Aorta (tissue), 5 donors: ENCODE measurements around the gene ASB15. TPM values are rescaled to one million over a fixed set of nuclear protein-coding genes. Genes with fewer than 3 reads are reported as not detected.

Source experiments
- ATAC-seq: fragments of 200-7000 bp; cut with Tn5 transposase; one replicate; pipeline ENCODE4 v1.9.1; 2022; ENCODE audit warnings: moderate library complexity; ENCODE audit not compliant: low FRiP score
- DNase-seq, 2 donors: peaks; one replicate each; pipeline ENCODE4 v3.0.0-alpha.2; 2020
- H3K27ac ChIP-seq, 2 donors: one replicate each; pipeline ENCODE4 v1.5.1; 2013; ENCODE audit warnings: low read length in 2 of 2, mild to moderate bottlenecking in 2 of 2, moderate library complexity in 2 of 2, control low read depth in 1 of 2, inconsistent platforms in 1 of 2, low read depth in 1 of 2
- H3K27me3 ChIP-seq, 2 donors: one replicate each; pipeline ENCODE4 v1.6.1; 2013; ENCODE audit warnings: control low read depth in 1 of 2, low read length in 1 of 2, mild to moderate bottlenecking in 1 of 2, moderate library complexity in 1 of 2; ENCODE audit not compliant: insufficient read depth in 2 of 2, control insufficient read depth in 1 of 2
- H3K36me3 ChIP-seq, 2 donors: one replicate each; pipeline ENCODE4 v1.6.1; 2013; ENCODE audit warnings: control low read depth in 1 of 2, low read length in 1 of 2, mild to moderate bottlenecking in 1 of 2; ENCODE audit not compliant: insufficient read depth in 2 of 2, control insufficient read depth in 1 of 2
- H3K4me1 ChIP-seq, 2 donors: one replicate each; pipeline ENCODE4 v1.6.1; 2013; ENCODE audit warnings: low read length in 2 of 2, control low read depth in 1 of 2, mild to moderate bottlenecking in 1 of 2, moderate library complexity in 1 of 2; ENCODE audit not compliant: insufficient read depth in 2 of 2, control insufficient read depth in 1 of 2
- H3K4me3 ChIP-seq, 2 donors: one replicate each; pipeline ENCODE4 v1.5.1; 2013; ENCODE audit warnings: low read length in 2 of 2, control low read depth in 1 of 2, mild to moderate bottlenecking in 1 of 2
- H3K9me3 ChIP-seq: one replicate; pipeline ENCODE4 v1.6.1; 2013; ENCODE audit warnings: mild to moderate bottlenecking, low read length; ENCODE audit not compliant: control insufficient read depth
- WGBS, 2 donors: extraction: QIAGEN DNeasy Blood & Tissue Kit; methylation state at CpG; one replicate each; pipeline ENCODE4 v1.1.7; 2013; 5-methylcytosine and 5-hydroxymethylcytosine counted together
- intact Hi-C, 2 donors: fragments of 100-400 bp; cut with DNase I; formaldehyde crosslinking; loops; one replicate each; pipeline versions ENCODE4 v1.14.2 to v1.15.0; 2022
- polyA plus RNA-seq, 2 donors: library from polyadenylated mRNA; stranded (reverse); fragments of 200-250 nt; gene quantifications; one replicate each; pipeline ENCODE4 v1.2.3, GENCODE V29; 2013
- total RNA-seq, 2 donors: library from RNA; stranded (reverse); fragmentation: NEBNext Ultra II Directional; extraction: Animal tissue kit (Norgen Biotek cat#: 25700); gene quantifications; one replicate each; pipeline ENCODE4 v1.2.1, GENCODE V29; 2021
- donor health status: healthy with polysubstance abuse.
- donor health status: Bipolar disorder and iron deficiency.
- donor health status: DM: no; HTN: no; CAD: no.
- donor health status: DM: no; HTN: no; CAD: no.
- donor health status: DM: yes; HTN: yes; CAD: no.

Gene ASB15
- total and polyA plus RNA-seq, 4 donors, result 0.13 TPM; not detected in 3

GRCh38 chr7:123604739-123605138, 3.1 kb downstream of the ASB15 start:
- H3K27me3 ChIP-seq, result no peaks in the 10 kb centered on the region
- H3K27ac ChIP-seq, result no peak overlapping the region
- no peaks in the 10 kb centered on the region for H3K36me3 ChIP-seq
- no peaks in the 10 kb centered on the region for H3K9me3 ChIP-seq
- no peak for DNase-seq
- intact Hi-C loops, result no loop called here
- ATAC-seq, result no peak
- H3K4me1 ChIP-seq, result no peaks in the 10 kb centered on the region
- H3K4me3 ChIP-seq, result no peak overlapping the region
- WGBS, 2 donors, result 57 to 58% methylated on average over 3 of the region's 3 CpGs

- WGBS, 2 donors, result 70 to 74% methylated on average over 4 of the region's 4 CpGs
Measured at GRCh38 chr7:123607423-123607975, 5.9 kb downstream of the ASB15 start.

GRCh38 chr7:123608991-123609882, 7.6 kb downstream of the ASB15 start:
- no peaks in the 10 kb centered on the region for H3K9me3 ChIP-seq
- no peak for DNase-seq
- no peaks in the 10 kb centered on the region for H3K4me1 ChIP-seq
- no peak overlapping the region for H3K27ac ChIP-seq
- H3K27me3 ChIP-seq, result no peaks in the 10 kb centered on the region
- WGBS, 2 donors, result 69 to 73% methylated on average over 5 of the region's 5 CpGs
- ATAC-seq, result no peak
- H3K36me3 ChIP-seq, result no peaks in the 10 kb centered on the region
- H3K4me3 ChIP-seq, result no peak overlapping the region
- intact Hi-C loops, result no loop called here

More at GRCh38 chr7:123607423-123607975, 5.9 kb downstream of the ASB15 start:
- H3K4me3 ChIP-seq, result no peak overlapping the region
- no peaks in the 10 kb centered on the region for H3K27me3 ChIP-seq
- no peak overlapping the region for H3K27ac ChIP-seq
- DNase-seq, result no peak
- no peak for ATAC-seq
- intact Hi-C loops, result no loop called here
- no peaks in the 10 kb centered on the region for H3K9me3 ChIP-seq
- no peaks in the 10 kb centered on the region for H3K4me1 ChIP-seq
- no peaks in the 10 kb centered on the region for H3K36me3 ChIP-seq

- H3K4me3 ChIP-seq, result no peak overlapping the region
- ATAC-seq (no peak), DNase-seq (no peak)
- 17 to 20% methylated on average over 2 of the region's 2 CpGs for WGBS, 2 donors
- no peaks in the 10 kb centered on the region for H3K4me1 ChIP-seq
- intact Hi-C loops, result no loop called here
- no peaks in the 10 kb centered on the region for H3K27me3 ChIP-seq
- H3K36me3 ChIP-seq, result no peaks in the 10 kb centered on the region
- H3K9me3 ChIP-seq, result no peaks in the 10 kb centered on the region
- no peak overlapping the region for H3K27ac ChIP-seq
Measured at GRCh38 chr7:123609883-123610239, 8.2 kb downstream of the ASB15 start.

GRCh38 chr7:123612024-123612423, 10.4 kb downstream of the ASB15 start:
- H3K9me3 ChIP-seq, result no peaks in the 10 kb centered on the region
- no peaks in the 10 kb centered on the region for H3K4me1 ChIP-seq
- intact Hi-C loops, result no loop called here
- no peak for ATAC-seq
- no peaks in the 10 kb centered on the region for H3K27me3 ChIP-seq
- H3K27ac ChIP-seq, result no peak overlapping the region
- no peaks in the 10 kb centered on the region for H3K36me3 ChIP-seq
- no peak overlapping the region for H3K4me3 ChIP-seq
- DNase-seq, result no peak

- Histone ChIP-seq H3K4me3 (no peak overlapping the region), H3K9me3 (no peaks in the 10 kb centered on the region), H3K4me1 (no peaks in the 10 kb centered on the region), H3K27me3 (no peaks in the 10 kb centered on the region), H3K27ac (no peak overlapping the region), H3K36me3 (no peaks in the 10 kb centered on the region)
- intact Hi-C loops, result no loop called here
- no peak for ATAC-seq
- DNase-seq, result no peak
- 20 to 31% methylated on average over 2 of the region's 2 CpGs for WGBS, 2 donors
Measured at GRCh38 chr7:123615344-123615743, 13.7 kb downstream of the ASB15 start.

GRCh38 chr7:123616223-123616622, 14.6 kb downstream of the ASB15 start:
- no peak overlapping the region for H3K27ac ChIP-seq
- H3K36me3 ChIP-seq, result no peaks in the 10 kb centered on the region
- DNase-seq, result no peak
- no peaks in the 10 kb centered on the region for H3K4me1 ChIP-seq
- no peaks in the 10 kb centered on the region for H3K9me3 ChIP-seq
- no peak overlapping the region for H3K4me3 ChIP-seq
- no peaks in the 10 kb centered on the region for H3K27me3 ChIP-seq
- no peak for ATAC-seq
- intact Hi-C loops, result no loop called here

- H3K9me3 ChIP-seq, result no peaks in the 10 kb centered on the region
- WGBS, 2 donors, result 78 to 79% methylated on average over 4 of the region's 4 CpGs
- intact Hi-C loops, result no loop called here
- no peaks in the 10 kb centered on the region for H3K27me3 ChIP-seq
- DNase-seq (no peak), ATAC-seq (no peak)
- H3K4me3 ChIP-seq, result no peak overlapping the region
- no peak overlapping the region for H3K27ac ChIP-seq
- H3K4me1 ChIP-seq, result no peaks in the 10 kb centered on the region
- H3K36me3 ChIP-seq, result no peaks in the 10 kb centered on the region
Measured at GRCh38 chr7:123621707-123622106, 20.1 kb downstream of the ASB15 start.
